ENCODE data around the gene MYO3A. TPM values are rescaled to one million over a fixed set of nuclear protein-coding genes. Genes with fewer than 3 reads are reported as not detected.

The MYO3A gene
- total RNA-seq, 1 experiment from 2014 or later = not detected

- ChIA-PET CTCF (no interaction called here), POLR2A (no interaction called here)
- BruUV-seq (replicated peaks) = no TSS peak
These were observed 109.4 kb downstream of the MYO3A start for GRCh38 chr10:26043469-26043868.

GRCh38 chr10:26044141-26044749 lies 110.2 kb downstream of the MYO3A start:
- no peak overlapping the region for H3K4me3 ChIP-seq (ENCODE audit: low read depth, low read length)
- no peaks in the 10 kb centered on the region for H3K36me3 ChIP-seq (ENCODE audit: control insufficient read depth, insufficient read depth, low read length)
- DNase-seq = no peak
- H3K27ac Mint-ChIP-seq (ENCODE audit: unreplicated experiment) = no peak overlapping the region
- H3K9me3 ChIP-seq = no peaks in the 10 kb centered on the region
- POLR2A ChIA-PET = no interaction called here
- H3K4me1 Mint-ChIP-seq (ENCODE audit: low read depth, unreplicated experiment) = no peaks in the 10 kb centered on the region
- H3K36me3 Mint-ChIP-seq (ENCODE audit: insufficient read depth, unreplicated experiment) = no peaks in the 10 kb centered on the region
- H3K27me3 Mint-ChIP-seq (ENCODE audit: insufficient read depth, unreplicated experiment) = peaks cover 13% of the 10 kb centered on the region
- no peaks in the 10 kb centered on the region for H3K9me3 Mint-ChIP-seq (ENCODE audit: unreplicated experiment)
- H3K4me3 Mint-ChIP-seq (ENCODE audit: unreplicated experiment) = no peak overlapping the region
- intact Hi-C loops (cut with micrococcal nuclease; ENCODE audit: unreplicated experiment) = no loop called here
- no TSS peak for BruUV-seq (replicated peaks)
- CTCF ChIA-PET = no interaction called here
- H3K27me3 ChIP-seq (replicated peaks; ENCODE audit: control insufficient read depth, insufficient read depth, low read length) = no peaks in the 10 kb centered on the region
- no peak for TF ChIP-seq CTCF (IDR thresholded peaks at IDR 0.05; ENCODE audit: insufficient read depth in 1 of 2, low read depth in 1 of 2, low read length in 1 of 2, severe bottlenecking in 1 of 2, unreplicated experiment in 1 of 2)
- H3K4me1 ChIP-seq = no peaks in the 10 kb centered on the region

More at GRCh38 chr10:26043469-26043868, 109.4 kb downstream of the MYO3A start:
- H3K4me1 Mint-ChIP-seq (ENCODE audit: low read depth, unreplicated experiment) = no peaks in the 10 kb centered on the region
- no peak overlapping the region for H3K27ac Mint-ChIP-seq (ENCODE audit: unreplicated experiment)
- no peaks in the 10 kb centered on the region for H3K9me3 Mint-ChIP-seq (ENCODE audit: unreplicated experiment)
- Histone ChIP-seq H3K36me3 (ENCODE audit: control insufficient read depth, insufficient read depth, low read length) (no peaks in the 10 kb centered on the region), H3K4me1 (no peaks in the 10 kb centered on the region), H3K4me3 (ENCODE audit: low read depth, low read length) (no peak overlapping the region), H3K27me3 (replicated peaks; ENCODE audit: control insufficient read depth, insufficient read depth, low read length) (no peaks in the 10 kb centered on the region), H3K9me3 (no peaks in the 10 kb centered on the region)
- H3K27me3 Mint-ChIP-seq (ENCODE audit: insufficient read depth, unreplicated experiment) = peaks cover 8% of the 10 kb centered on the region
- intact Hi-C loops (cut with micrococcal nuclease; ENCODE audit: unreplicated experiment) = no loop called here
- no peaks in the 10 kb centered on the region for H3K36me3 Mint-ChIP-seq (ENCODE audit: insufficient read depth, unreplicated experiment)
- no peak for TF ChIP-seq CTCF (IDR thresholded peaks at IDR 0.05; ENCODE audit: insufficient read depth in 1 of 2, low read depth in 1 of 2, low read length in 1 of 2, severe bottlenecking in 1 of 2, unreplicated experiment in 1 of 2)
- no peak overlapping the region for H3K4me3 Mint-ChIP-seq (ENCODE audit: unreplicated experiment)
- DNase-seq = no peak

GRCh38 chr10:26046073-26046700 lies 112.2 kb downstream of the MYO3A start:
- DNase-seq = no peak
- no peaks in the 10 kb centered on the region for H3K36me3 ChIP-seq (ENCODE audit: control insufficient read depth, insufficient read depth, low read length)
- TF ChIP-seq CTCF (IDR thresholded peaks at IDR 0.05; ENCODE audit: insufficient read depth in 1 of 2, low read depth in 1 of 2, low read length in 1 of 2, severe bottlenecking in 1 of 2, unreplicated experiment in 1 of 2) = no peak
- no peaks in the 10 kb centered on the region for H3K27me3 ChIP-seq (replicated peaks; ENCODE audit: control insufficient read depth, insufficient read depth, low read length)
- Mint-ChIP-seq H3K4me3 (ENCODE audit: unreplicated experiment) (no peak overlapping the region), H3K4me1 (ENCODE audit: low read depth, unreplicated experiment) (no peaks in the 10 kb centered on the region), H3K27me3 (ENCODE audit: insufficient read depth, unreplicated experiment) (peaks cover 14% of the 10 kb centered on the region), H3K9me3 (ENCODE audit: unreplicated experiment) (no peaks in the 10 kb centered on the region), H3K36me3 (ENCODE audit: insufficient read depth, unreplicated experiment) (no peaks in the 10 kb centered on the region), H3K27ac (ENCODE audit: unreplicated experiment) (no peak overlapping the region)
- H3K9me3 ChIP-seq = no peaks in the 10 kb centered on the region
- BruUV-seq (replicated peaks) = no TSS peak
- CTCF ChIA-PET = no interaction called here
- intact Hi-C loops (cut with micrococcal nuclease; ENCODE audit: unreplicated experiment) = no loop called here
- no peaks in the 10 kb centered on the region for H3K4me1 ChIP-seq
- POLR2A ChIA-PET = no interaction called here
- H3K4me3 ChIP-seq (ENCODE audit: low read depth, low read length) = no peak overlapping the region

All from Caco-2 (cell line).